HG03060 (cell line): ENCODE data around the gene PCNX3.
"Not testable (repeated sequence)": the region's sequence is repeated elsewhere in the genome, so short reads cannot be mapped to it uniquely, and the experiment has no call there.

Experiments
- ATAC-seq: cut with Tn5 transposase; IDR thresholded peaks from one replicate; pipeline ENCODE4 v1.9.1; 2021; ENCODE audit warnings: low read depth, moderate number of reproducible peaks; ENCODE audit not compliant: unreplicated experiment

Gene PCNX3

DNA sequence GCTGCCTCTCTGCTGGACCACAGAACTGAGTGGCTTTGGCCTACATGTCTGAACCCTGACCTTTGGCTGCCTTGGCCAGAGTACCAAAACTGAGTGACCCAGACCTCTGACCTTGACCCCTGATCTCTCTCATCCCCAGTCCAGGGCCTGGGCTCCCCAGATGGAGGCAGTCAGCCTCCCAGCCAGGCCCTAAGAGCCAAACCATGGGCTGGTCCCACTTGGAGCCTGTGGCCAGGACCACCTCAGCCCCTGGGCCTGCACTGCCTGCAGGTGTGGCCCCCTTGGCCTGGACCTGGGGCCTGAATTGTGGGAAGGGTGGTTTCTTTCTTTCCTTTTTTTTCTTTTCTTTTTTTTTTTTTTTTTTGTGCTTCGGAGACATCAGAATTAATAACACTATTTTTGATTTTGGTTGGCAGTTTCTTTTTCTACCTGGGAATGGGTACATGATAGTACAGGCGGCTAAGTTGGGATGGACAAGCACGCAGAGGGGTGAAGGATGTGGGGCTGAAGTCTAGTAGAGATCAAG lies 21.5 kb downstream of the PCNX3 start:
- no peak for ATAC-seq

DNA sequence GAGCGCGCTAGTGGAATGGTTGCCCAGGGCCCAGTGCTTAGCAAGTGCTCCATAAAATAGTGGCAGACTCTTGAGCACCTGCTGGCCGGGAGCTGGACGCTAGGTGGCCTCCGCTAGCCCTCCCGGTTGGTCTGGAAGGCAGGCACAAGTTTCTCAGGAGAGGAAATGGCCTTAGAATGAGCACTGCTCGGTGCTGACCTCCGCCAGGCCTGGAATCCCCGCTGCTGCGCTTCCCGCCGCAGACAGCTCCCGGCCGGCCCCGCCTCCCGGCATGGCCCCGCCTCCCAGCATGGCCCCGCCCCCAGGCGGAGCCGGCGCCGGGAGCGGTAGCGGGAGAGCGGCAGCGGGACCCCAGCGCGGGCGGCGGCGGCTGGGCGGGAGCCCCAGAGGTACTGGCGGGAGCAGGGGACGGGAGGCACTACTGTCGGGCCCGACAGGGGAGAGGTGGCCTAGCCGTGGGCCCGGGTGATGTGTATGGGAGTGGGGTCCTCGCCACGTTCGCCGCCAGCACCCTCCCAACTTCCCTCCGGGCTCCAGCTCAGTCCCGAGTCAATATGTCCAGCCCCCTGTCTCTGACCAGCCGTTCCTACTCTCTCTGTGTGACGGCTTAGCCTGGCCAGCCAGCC lies 22.3 kb downstream of the PCNX3 start, which contains the start of gene SIPA1:
SIPA1 (plus strand) TSS at position 308 of the 626 bp plus-strand sequence. CDS start 2,821 bp downstream, outside the sequence.
- no peak for ATAC-seq

DNA sequence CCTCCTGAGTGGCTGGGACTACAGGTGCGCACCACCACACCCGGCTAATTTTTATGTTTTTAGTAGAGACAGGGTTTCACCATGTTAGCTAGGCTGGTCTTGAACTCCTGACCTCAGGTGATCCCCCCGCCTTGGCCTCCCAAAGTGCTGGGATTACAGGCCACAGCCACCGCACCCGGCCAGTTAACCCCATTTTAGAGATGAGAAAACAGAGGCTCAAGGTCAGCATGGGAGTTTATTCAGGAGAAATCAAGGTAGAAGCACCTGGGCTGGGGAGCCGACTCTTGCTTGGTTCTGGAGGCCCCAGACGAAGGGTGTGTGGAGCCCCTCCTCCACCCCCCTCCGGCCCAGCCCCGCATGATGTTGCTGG lies 23.6 kb downstream of the PCNX3 start:
- not testable (repeated sequence) for ATAC-seq

DNA sequence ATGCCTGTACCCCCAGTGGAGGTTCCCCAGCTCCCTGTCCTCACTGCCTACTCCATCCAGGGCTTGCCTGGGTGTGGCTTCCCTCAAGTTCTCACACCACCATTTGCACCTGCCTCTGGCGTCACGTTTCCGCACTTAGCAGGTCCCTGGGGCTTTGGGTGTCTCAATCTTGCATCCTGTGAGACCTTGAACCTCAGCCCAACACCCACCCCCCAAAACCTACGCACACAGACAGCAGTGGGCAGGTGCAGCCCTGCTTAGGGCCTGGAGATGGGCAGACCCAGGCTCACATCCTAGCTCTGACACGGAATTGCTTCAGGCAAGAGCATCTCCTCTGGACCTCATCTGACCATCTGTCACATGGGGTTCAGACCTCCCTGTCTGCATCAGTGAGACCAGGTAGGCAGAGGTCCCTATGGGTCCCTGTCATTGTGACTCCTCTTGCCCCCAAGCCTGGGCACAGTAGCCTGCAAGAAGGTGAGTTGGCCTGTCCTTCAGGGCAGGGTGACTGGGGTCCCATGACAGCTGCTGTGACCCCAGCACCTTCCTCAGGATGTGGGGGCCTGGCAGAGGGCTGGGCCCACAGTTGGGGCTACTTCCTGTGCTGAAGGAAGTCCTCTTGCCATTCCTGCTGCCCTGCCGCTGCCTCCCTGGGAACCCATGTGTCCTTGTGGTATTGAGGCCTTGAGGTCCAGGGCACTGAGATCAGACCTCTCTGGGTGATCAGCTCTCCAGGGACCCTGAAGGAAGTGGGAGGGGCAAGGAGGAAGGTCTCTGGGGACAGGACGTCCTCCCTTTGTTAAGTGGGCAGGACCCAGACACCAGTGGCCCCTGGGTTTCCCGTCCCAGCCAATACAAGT lies 24.3 kb downstream of the PCNX3 start:
- ATAC-seq = no peak

DNA sequence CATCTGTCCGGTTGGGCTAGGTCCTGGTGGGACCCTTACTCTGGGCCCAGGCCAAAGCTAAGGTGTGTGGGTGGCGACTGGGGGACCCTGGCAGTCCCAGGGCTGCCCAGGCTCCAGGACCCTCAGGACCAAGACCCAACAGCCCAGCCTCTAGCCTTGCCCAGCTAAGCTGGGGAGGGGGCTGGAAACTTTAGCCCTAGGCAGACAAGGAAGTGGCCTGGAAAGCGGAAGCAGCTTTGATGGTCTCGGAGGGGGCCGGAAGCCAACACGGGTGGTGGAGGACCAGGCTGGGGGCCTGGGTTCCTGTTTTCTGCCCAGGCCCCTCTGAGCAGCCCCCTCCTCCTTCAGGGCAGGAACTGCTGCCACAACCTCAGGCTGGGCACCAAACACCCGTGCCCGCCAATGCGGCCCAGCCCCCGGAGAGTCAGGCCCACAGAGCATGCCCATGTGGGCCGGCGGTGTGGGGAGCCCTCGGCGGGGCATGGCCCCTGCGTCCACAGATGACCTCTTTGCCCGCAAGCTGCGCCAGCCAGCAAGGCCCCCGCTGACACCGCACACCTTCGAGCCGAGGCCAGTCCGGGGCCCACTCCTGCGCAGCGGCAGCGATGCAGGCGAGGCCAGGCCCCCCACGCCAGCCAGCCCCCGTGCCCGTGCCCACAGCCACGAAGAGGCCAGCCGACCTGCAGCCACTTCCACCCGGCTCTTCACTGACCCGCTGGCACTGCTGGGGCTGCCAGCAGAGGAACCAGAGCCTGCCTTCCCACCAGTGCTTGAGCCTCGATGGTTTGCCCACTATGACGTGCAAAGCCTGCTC lies 25.1 kb downstream of the PCNX3 start:
- no peak for ATAC-seq

DNA sequence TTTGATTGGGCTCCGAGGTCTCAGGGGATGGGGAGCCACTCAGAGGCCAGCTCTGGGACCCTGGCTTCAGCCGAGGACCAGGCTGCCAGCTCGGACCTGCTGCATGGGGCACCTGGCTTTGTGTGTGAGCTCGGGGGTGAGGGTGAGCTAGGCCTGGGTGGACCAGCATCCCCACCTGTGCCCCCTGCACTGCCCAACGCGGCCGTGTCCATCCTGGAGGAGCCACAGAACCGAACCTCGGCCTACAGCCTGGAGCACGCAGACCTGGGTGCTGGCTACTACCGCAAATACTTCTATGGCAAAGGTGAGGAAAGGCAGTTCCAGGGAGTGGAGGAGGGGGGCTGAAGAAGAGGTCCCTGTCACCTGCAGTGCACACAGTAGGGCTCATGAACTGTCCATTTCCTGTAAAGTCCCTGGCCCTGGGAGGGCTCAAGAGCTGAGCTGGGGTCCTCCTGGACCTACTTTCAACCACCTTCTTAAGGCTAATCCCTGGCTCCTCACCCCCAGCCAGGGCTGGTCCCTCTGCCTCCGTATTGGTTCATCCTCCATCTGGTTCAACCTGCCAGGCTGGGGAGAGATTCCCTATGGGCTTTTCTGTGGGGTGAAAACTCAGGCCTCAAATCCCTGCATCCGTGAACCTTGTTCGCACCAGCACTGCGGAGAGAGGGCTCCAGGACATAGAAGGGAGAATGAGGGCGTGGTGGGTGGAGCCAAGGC lies 25.9 kb downstream of the PCNX3 start:
- no peak for ATAC-seq

DNA sequence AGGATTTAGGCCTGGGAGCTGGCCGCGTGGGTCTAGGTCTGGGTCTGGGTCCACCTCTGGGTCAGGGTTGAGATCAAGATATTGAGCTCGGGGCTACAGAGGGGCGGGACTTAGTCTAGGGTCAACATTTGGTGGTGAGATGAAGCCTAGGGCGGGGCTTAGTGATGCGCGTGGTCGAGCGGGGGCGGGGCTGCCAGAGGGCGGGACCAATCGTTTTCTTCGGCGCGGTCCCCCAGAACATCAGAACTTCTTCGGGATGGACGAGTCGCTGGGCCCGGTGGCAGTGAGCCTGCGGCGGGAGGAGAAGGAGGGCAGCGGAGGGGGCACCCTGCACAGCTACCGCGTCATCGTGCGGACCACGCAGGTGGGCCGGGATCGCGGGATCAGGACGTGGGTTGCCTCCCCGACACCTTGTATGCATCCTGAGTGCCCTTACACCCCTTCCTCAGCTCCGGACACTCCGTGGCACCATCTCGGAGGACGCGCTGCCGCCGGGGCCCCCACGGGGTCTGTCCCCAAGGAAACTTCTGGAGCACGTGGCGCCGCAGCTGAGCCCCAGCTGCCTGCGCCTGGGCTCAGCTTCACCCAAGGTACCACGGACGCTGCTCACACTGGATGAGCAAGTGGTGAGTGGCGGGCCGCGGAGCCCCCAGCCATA lies 26.6 kb downstream of the PCNX3 start:
- ATAC-seq = no peak

DNA sequence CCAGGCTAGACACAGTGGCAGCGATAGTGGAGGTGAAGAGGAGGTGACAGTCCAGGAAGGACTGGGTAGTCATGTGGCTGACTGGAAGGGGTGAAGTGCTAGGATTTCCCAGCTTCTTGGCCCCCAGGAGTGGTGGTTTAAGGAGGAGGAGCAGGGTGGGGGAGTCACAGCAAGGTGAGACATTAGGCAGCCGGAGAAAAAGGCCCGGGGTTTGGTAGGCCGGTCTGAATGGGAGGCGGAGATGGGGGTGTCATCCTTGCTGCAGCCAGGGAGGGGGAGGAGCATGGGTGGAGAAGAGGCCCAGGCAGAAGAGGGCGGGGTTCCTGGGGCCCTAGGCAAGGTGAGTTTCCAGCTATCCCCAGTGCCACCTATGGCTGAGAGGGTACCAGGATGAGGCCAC lies 28.4 kb downstream of the PCNX3 start:
- ATAC-seq = no peak

DNA sequence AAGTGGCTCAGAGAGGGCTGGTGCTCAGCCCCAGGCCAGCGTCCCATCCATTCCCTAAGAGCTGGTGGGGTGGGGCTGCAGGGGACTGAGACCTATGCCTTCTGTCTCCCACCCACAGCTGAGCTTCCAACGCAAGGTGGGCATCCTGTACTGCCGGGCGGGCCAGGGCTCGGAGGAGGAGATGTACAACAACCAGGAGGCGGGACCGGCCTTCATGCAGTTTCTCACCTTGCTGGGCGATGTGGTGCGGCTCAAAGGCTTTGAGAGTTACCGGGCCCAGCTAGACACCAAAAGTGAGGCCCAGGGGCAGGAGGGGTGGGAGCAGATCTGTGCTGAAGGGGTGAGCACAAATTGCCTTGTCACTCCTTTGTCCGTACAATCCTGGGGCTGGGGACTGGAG lies 29.3 kb downstream of the PCNX3 start:
- no peak for ATAC-seq

DNA sequence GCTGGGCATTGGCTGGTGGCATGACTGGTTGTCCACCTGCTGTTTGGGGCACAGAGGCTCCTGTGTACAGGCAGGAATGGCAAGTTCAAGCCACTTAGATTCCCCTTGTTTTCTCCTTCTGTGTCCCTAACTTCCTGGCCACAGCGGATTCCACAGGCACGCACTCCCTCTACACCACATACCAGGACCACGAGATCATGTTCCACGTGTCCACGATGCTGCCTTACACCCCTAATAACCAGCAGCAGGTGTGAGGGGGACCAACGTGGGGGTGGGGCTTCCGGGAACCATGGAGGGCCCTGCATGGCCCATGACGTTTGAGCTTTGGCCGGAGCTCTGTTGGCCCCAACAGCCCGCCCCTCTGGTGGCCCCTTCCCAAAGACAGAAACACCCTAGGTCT lies 30.1 kb downstream of the PCNX3 start:
- no peak for ATAC-seq

DNA sequence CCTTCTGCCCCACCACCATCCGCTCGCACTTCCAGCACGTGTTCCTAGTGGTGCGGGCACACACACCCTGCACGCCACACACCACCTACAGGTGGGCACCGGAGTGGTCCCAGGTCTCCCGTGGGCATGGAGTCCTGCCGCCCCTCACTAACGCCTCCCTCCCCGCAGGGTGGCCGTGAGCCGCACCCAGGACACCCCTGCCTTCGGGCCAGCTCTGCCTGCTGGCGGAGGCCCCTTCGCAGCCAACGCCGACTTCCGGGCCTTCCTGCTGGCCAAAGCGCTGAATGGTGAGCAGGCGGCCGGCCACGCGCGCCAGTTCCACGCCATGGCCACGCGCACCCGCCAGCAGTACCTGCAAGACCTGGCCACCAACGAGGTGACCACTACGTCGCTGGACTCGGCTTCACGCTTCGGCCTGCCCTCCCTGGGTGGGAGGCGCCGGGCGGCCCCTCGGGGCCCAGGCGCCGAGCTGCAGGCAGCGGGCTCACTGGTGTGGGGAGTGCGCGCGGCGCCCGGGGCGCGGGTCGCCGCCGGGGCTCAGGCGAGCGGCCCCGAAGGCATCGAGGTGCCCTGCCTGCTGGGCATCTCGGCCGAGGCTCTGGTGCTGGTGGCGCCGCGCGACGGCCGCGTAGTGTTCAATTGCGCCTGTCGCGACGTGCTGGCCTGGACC lies 30.8 kb downstream of the PCNX3 start:
- ATAC-seq = no peak

DNA sequence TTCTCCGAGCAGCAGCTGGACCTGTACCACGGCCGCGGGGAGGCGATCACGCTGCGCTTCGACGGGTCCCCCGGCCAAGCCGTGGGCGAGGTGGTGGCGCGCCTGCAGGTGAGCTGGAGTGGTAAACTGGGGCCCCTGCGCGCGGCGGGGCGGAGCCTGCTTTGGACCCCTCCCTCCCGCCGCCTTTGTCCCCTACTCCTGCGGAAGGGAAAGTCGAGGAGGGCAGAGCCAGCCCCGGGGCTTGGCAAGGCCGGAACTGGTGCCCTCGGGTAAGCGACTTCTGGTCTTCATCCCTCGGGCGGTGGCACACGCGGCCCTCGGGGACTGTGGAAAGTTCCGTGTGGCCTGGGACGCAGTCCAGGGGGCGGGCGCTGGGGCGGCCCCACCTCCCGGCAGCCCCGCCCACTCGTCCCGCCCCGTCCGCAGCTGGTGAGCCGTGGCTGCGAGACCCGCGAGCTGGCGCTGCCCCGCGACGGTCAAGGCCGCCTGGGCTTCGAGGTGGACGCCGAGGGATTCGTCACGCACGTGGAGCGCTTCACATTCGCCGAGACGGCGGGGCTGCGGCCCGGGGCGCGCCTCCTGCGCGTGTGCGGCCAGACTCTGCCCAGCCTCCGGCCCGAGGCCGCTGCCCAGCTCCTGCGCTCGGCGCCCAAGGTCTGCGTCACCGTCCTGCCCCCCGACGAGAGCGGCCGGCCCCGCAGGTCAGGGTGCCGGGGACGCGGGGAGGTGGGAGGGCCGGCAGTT lies 31.6 kb downstream of the PCNX3 start:
- ATAC-seq = no peak

DNA sequence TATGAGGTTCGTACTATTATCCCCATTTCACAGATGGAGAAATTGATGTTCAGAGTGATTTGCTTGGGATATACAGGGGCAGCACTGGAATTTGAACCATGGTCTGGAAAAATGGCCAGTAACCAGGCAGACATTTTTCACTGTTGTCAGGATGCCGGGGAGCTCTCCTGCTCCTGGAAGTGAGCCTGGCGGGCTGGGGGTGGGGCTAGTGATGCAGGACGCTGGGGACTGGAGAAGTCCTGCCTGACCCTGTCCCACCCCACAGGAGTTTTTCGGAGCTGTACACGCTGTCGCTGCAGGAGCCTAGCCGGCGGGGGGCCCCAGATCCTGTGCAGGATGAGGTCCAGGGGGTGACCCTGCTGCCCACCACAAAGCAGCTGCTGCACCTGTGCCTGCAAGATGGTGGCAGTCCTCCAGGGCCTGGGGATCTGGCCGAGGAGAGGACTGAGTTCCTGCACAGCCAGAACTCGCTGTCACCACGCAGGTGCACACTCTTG lies 33.5 kb downstream of the PCNX3 start:
- ATAC-seq = no peak

DNA sequence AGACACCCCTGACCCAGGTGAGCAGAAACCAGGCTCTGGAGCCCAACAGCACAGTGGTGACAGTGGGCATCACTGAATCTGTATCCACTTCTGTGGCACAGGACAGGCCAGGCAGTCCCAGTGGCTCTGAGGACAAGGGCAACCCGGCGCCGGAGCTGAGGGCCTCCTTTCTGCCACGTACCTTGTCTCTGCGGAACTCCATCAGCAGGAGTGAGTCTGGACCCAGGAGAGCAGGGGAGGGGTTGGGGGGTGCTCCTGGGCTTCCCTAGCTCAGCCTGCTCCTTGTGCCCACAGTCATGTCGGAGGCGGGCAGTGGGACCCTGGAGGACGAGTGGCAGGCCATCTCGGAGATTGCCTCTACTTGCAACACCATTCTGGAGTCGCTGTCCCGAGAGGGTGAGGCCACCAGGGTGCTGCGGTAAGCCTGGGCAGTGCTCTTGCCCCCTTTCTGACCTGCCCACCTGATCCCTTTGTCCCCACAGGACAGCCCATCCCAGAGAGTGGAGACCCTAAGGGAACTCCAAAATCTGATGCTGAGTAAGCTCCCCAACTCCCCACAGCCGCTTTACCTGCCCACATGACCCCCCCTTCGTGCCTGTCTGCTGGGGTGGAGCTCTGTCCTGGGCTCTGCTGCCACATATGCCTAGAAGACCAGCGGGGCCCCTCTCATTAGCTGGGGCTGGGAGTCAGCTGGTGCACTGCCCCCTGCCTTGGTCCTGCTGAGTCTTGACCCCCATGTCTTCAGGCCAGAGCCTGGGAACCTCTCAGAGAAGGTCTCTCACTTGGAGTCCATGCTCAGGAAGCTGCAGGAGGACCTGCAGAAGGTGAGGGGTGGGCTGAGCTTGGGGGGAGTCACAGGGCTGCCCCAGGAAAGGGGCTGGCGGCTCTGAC lies 34.3 kb downstream of the PCNX3 start:
- ATAC-seq = no peak

DNA sequence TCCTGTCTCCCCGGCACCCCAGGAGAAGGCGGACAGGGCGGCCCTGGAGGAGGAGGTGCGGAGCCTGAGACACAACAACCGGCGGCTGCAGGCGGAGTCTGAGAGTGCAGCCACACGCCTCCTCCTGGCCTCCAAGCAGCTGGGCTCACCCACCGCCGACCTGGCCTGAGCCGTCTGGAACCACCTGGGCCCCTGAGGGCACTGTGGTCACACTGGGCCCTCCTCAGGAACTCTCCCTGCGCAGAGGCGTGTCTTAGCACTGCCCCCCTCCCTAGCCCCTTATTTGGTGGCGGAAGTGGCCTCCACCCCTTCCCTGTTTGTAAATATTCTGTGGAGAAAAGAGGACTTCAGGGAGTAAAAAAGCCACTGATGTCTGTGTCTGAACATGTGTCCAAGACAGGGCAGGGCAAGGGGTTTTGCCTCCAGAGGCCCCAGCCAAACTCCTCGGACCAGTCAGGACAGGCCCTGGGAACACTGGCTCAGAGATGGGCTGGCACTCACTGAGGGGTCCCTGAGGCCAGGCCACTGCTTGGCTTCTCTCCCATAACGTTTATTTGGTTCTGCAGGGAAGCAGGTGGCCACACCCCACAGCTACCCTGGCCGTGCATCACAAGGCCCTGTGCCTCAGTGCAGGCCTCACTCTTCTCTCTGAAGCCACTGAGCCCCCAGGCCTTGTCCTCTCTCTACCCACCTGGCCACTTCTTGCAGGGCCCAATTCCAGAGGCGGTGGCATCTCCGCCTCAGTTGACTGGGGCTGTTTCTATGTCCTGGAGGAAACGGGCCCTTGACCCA lies 35.2 kb downstream of the PCNX3 start:
- ATAC-seq = no peak

DNA sequence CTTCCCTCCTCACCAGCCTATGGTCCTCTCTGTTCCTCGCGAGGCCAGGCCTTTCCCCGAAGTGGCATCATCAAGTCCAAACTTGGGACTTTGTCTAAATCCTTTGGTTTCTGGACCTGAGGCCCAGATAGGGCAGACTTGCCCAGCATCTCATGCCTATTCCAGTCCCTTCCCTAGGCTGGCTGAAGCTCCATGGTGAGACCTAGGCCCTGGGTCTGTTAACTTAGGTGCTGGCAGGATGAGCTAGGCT lies 35.7 kb downstream of the PCNX3 start:
- ATAC-seq = no peak
